GM12864 (cell line): Measurements from ENCODE around the gene DBI.

Experiments used
- DNase-seq: peaks from one replicate; pipeline ENCODE4 v3.0.0-alpha.2; 2011; ENCODE audit warnings: low read depth
- H3K4me3 ChIP-seq: 2 replicates; pipeline ENCODE4 v1.5.1; 2011; ENCODE audit warnings: mild to moderate bottlenecking, low read depth, low read length, control low read depth
- CTCF ChIP-seq: IDR thresholded peaks from 2 replicates; pipeline ENCODE4 v1.5.1; 2011; ENCODE audit warnings: low read depth, mild to moderate bottlenecking, moderate library complexity, low read length, control low read depth, inconsistent platforms; ENCODE audit errors: missing control alignments

DBI gene

GRCh38 chr2:119332953-119333352 is 33.8 kb upstream of the DBI start:
- TF ChIP-seq CTCF, result no peak
- no peak overlapping the region for H3K4me3 ChIP-seq
- DNase-seq, result no peak

GRCh38 chr2:119333360-119333759 is 33.4 kb upstream of the DBI start:
- no peak for TF ChIP-seq CTCF
- no peak overlapping the region for H3K4me3 ChIP-seq
- no peak for DNase-seq

GRCh38 chr2:119333833-119334232 is 32.9 kb upstream of the DBI start:
- H3K4me3 ChIP-seq, result no peak overlapping the region
- no peak for TF ChIP-seq CTCF
- no peak for DNase-seq

GRCh38 chr2:119337749-119338148 is 29.0 kb upstream of the DBI start:
- TF ChIP-seq CTCF, result no peak
- H3K4me3 ChIP-seq, result no peak overlapping the region
- no peak for DNase-seq

GRCh38 chr2:119338272-119338671 is 28.5 kb upstream of the DBI start:
- no peak for TF ChIP-seq CTCF
- no peak for DNase-seq

GRCh38 chr2:119338826-119339561 is 27.8 kb upstream of the DBI start:
- peak; percentile 56 for DNase-seq
- no peak overlapping the region for H3K4me3 ChIP-seq
- TF ChIP-seq CTCF, result no peak

More at GRCh38 chr2:119338272-119338671, 28.5 kb upstream of the DBI start:
- no peak overlapping the region for H3K4me3 ChIP-seq

- no peak for DNase-seq
- no peak for TF ChIP-seq CTCF
- no peak overlapping the region for H3K4me3 ChIP-seq
Observed at GRCh38 chr2:119339562-119339923, 27.2 kb upstream of the DBI start.
